ENCODE data around the gene SLC5A2.
"Not testable (repeated sequence)": the region's sequence is repeated elsewhere in the genome, so short reads cannot be mapped to it uniquely, and the experiment has no call there.

The SLC5A2 gene

DNA sequence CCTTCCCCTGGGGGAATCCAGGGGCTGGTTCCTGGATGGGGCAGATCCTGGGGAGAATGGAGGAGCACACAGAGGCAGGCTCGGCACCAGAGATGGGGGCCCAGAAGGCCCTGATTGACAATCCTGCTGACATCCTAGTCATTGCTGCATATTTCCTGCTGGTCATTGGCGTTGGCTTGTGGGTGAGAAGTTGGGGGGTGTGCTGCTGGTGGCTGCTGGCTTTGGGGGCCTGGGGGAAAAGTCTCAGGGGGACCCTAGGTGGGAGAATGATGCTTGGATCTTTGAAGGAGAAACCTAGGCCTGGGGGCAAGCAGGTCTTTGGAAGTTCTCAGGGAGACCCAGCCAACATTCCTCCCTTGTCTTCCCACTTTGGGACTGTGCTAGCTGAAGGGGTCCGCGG is at the start of gene SLC5A2:
Gene SLC5A2 (plus strand): TSS at position 43 of the 400 bp plus-strand sequence. CDS start 14 bp downstream, at position 57.
- no peak for DNase-seq
- no peak for ATAC-seq

DNA sequence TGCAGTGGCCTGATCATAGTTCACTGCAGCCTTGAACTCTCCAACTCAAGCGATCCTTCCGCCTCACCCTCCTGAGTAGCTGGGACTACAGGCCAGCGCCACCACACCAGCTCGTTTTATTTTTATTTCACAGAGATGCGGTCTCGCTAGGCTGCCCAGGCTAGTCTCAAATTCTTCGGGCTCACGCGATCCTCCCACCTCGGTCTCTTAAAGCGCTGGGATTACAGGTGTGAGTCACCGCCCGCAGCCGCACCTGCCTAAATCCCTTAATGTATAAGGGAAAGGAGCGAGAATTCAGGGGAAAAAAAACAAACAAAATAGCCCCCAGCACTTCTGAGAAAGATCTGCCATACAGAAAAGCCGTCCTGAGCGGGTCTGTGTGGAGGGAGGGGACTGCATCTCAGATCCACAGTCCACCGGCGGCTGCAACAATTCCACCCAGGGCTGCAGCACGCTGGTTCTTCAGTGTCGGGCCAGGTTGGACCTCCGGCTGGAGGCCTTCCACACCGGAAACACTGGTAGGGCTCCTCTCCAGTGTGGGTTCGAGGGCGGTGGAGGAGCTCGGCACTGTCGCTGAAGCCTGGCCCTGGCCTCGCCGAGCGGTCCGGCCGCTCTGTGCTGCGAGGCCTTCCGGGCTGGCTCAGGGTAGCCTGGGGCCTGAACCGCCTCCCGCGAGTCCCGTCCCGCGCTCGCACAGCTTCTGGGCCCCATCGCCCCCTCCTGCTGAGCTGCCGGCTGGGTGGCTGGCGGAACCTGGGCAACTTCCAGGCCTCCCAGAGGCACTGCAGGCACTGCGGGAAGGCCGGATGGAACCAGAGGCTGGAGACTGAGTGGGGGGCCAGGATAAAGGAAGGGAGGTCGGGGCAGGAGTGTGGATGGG is 47.3 kb upstream of the SLC5A2 start:
- no peak for DNase-seq
- ATAC-seq, result no peak

DNA sequence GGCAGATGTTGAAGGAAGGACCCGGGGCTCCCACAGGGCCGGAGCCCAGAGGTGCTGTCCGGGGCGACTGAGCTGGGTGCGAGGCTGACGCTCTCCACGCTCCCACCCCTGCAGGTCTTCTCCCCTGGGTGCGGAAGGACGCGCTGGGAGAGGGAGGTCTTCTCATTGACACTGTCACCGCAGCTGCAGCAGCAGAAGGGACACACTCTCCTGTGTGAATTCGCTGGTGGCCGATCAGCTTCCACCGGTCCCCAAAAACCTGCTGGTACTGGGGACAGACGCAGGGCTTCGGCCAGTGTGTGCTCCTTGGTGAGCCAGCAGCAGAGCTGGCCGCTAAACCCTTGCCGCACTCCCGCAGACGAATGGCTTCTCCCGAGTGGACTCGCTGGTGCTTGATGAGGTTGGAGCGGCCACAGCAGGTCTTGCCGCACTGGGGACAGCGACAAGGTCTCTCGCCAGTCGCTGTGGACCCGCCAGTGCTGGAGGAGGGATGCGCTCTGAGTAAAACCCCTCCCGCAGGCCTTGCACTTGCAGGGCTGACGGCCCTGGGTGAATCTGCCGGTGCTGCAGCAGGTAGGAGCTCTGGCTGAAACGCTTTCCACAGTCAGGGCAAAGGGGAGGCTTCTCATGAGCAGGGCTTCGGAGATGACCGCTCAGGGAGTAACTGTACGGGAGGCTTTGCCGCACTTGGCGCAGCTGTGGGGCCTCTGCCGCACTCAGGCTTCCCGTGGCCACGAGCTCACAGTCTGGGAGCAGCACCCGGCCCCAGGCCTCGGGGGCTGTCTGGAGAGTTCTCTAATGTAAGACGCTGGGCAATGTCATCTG is 46.5 kb upstream of the SLC5A2 start:
- DNase-seq (no peak), ATAC-seq (no peak)

DNA sequence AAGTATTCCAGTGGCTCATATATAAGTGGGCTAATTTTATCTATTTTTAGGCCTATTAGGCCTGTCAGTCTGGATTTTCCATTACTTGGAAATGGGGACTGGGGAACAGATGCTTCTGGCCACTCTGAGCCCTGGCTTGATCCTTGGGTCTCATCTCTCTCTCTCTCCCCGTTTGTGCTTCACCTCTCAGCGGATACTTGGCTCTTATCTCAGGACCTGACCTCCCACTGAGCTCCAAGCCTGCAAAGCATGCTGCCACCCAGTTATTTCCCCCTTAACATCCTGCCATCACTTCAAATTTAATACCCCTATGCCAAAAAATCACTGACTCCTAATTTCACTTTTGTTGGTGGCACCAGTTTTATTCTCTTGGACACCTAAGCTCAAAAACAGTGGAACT is 44.5 kb upstream of the SLC5A2 start:
- DNase-seq (no peak), ATAC-seq (no peak)

DNA sequence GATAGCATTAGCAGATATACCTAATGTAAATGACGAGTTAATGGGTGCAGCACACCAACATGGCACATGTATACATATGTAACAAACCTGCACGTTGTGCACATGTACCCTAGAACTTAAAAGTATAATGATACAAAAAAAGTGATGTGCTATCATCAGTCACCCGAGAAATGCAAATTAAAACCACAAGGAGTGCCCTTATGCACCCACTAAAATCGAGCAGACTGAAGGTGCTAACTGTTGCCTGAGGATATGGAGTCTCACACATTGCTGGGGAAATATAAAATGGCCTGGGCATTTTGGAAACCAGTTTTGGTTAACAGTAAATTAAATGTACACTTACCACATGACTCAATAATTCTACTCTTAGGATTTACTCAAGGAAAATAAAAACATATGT is 43.9 kb upstream of the SLC5A2 start:
- not testable (repeated sequence) for DNase-seq, ATAC-seq

- ATAC-seq, result peak; percentile 33
Observed at GRCh38 chr16:31439519-31439918, 43.4 kb upstream of the SLC5A2 start.

GRCh38 chr16:31440516-31441184 is 42.3 kb upstream of the SLC5A2 start:
- DNase-seq, result no peak
- no peak for ATAC-seq

More at GRCh38 chr16:31439519-31439918, 43.4 kb upstream of the SLC5A2 start:
- no peak for DNase-seq

- DNase-seq, result no peak
- no peak for ATAC-seq
Observed at GRCh38 chr16:31441956-31442355, 41.0 kb upstream of the SLC5A2 start.

- ATAC-seq, DNase-seq: not testable (repeated sequence)
Observed at GRCh38 chr16:31445931-31446330, 37.0 kb upstream of the SLC5A2 start.

DNA sequence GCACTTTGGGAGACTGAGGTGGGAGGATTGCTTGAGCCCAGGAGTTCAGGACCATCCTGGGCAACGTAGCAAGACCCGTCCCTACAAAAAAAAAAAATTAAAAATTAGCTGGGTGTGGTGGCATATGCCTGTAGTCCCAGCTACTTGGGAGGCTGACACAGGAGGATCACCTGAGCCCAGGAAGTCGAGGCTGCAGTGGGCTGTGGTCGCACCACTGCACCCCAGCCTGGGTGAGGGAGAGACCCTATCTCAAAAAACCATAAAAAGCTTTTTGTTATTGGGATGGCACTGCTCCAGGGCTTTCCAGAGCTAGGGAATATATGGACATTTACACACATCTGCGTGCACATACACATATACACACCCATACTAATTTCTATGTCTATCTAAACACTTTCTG is 31.7 kb upstream of the SLC5A2 start:
- DNase-seq (no peak), ATAC-seq (no peak)

DNA sequence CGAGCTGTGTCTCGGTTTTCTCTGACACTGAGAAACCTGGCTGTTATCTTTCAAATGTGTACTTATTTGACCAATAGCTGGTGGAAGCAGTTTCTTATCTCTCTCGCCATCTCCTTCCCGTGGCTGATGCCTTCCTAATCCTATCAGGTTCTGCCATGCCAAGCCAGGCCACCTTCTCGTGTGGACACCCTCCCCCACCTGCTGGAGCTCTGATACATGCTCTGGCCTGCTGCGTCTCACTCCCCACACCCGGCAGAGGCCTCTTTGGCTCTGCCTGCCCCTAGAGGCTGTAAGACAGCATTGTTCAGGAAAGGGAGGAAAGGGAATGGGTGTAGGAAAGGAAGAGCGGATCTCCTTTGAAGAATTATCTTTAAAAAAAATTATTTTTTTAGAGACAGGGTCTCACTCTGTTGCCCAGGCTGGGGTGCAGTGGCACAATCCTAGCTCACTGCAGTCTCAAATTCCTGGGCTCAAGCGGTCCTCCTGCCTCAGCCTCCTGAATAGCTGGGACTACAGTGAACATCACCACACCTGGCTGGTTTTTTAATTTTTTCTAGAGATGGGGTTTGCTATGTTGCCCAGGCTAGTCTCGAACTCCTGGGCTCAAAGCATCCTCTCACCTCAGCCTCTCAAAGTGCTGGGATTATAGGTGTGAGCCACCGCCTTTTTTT is 31.1 kb upstream of the SLC5A2 start:
- ATAC-seq (no peak), DNase-seq (no peak)

GRCh38 chr16:31452631-31453106 is 30.3 kb upstream of the SLC5A2 start:
- ATAC-seq, result no peak

GRCh38 chr16:31453255-31454204 is 29.4 kb upstream of the SLC5A2 start:
- ATAC-seq, result no peak
- peak; percentile 2 for DNase-seq

More at GRCh38 chr16:31452631-31453106, 30.3 kb upstream of the SLC5A2 start:
- no peak for DNase-seq

GRCh38 chr16:31455601-31456314 is 27.2 kb upstream of the SLC5A2 start:
- DNase-seq (peak; percentile 44), ATAC-seq (no peak)

GRCh38 chr16:31456988-31457360 is 25.9 kb upstream of the SLC5A2 start:
- ATAC-seq, result no peak

DNA sequence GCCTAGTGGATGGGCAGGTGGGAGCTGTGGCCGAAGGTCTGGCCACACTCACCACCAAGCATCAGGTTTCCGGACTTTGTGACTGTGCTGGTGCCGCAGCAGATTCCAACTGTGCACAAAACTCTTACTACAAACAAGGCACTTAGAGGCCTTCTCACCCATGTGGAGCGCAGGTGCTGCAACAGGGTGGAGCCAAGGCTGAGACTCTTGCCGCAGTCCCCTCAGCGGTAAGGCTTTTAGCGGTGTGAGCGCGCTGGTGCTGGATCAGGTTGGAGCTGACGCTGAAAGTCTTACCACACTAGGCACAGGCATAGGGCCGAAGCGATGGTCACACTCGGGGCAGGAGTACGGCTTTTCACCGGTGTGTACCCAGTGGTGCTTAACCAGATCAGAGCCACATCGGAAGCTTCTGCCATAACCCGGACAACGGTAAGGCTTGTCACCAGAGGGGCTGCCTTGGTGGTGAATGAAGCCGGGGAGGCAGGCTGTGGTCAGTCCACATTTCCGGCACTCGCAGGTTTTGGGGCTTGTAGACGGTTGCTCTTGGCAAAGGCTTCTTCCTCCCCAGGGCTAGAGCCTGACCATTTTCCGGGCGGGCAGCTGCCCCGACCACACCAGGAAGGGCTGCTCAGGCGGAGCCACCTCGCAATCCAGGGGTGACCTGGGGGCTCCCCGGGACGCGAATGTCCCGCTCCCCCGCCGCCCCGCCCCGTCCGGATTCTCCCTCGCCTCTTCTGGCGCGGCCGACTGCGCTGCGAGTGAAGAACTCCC is 24.7 kb upstream of the SLC5A2 start:
- no peak for ATAC-seq
- DNase-seq, result peak; percentile 65

More at GRCh38 chr16:31456988-31457360, 25.9 kb upstream of the SLC5A2 start:
- no peak for DNase-seq

DNA sequence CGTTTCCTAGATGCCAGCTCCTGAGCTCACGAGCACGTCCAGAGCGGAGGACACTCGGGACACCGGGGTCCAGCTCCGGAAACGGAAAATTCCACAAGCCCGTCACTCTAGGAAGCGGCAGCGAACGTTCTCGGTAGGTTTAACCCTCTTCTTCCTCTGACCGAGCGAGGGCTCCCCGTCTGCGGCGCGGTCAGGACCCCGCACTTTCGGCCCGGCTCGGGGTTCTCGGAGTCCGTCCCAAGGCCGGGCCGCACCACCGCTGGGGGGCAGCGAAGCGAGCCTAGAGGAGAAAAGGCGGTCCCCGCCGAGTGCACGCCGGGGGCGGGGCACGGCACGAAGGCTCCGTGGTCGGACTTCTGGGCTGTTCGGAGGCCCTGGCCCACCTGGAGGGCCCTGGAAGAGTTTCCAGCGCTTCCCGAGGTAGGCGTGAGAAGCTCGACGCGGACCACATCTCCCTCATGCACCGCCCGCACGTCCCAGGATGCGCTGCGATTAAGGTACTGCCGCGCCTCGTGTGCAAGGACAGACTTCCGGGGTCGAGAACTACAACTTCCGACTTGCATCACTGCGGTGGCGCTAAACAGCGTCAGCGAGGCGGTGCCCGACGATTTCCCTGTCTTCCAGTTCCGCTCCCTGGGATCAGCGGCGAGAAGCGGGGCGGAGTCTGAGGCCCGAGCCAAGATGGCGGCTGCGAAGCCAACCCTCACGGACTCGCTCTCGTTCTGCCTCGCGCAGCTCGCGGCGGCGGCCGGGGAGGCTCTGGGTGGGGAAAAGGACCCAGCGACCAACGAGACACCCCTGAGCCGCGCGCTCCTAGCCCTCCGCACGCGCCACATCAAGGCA is 23.9 kb upstream of the SLC5A2 start, which contains the start of gene ARMC5:
Gene ARMC5 (plus strand): TSS at position 658 of the 843 bp plus-strand sequence. CDS start 24 bp downstream, at position 682.
- ATAC-seq (peak; percentile 80), DNase-seq (peak; percentile 96)

Data from stimulated activated naive CD8-positive, alpha-beta T cell treated with anti-CD3 and anti-CD28 coated beads, Interleukin-15, Interleukin-2, amounts not matched to agents 100 U/mL and 50 U/mL, for 24 hours (primary cell).